ENCODE results near the gene NPFFR1.

NPFFR1 gene

DNA sequence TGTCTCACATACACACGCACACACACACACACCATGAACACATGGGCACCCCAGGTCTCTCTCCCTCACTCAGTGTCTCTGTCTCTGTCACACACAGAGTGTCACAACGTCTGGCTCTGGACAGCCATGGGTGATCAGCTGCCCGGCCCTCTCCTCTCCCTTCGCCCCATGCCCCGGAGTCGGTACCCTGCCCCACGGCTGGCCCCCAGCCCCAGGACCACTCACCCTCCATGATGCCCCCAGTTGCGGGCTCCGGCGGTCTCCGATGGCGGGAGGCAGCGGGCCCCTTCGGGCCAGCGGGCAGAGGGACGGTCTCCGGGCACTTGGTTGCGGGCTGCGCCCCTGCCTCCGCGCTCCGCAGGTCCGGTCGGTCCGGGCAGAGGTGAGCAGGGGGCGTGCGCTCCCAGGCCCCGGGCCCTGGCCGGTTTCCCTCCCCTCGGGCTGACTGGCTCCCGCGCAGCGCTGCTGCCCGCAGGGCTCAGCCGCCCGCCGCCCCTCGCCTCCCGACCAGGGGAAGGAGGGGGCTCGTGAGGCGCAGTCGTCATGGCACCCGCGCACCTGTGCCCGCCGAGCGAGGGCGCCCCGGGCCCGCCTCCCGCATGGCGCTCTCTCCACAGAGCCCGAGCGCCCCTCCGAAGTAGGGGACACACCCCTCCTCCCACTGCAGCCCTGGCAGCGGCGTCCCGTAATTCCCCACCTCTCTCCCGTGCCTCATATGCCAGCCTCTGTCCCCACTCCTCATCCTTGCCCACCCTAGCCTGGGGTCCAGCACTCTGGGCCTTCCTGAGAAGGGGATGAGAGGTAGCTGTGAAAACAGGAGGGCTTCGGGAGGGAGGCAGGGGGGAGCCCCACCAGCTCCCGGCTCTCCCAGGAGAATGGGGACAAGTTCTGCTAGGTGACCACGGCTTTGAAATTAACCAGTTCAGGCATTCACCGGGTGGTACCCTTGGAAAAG lies at the start of gene NPFFR1:
NPFFR1 (minus strand) TSS at position 560 of the 955 bp plus-strand sequence; CDS start at position 232, 328 bp downstream.
- Mint-ChIP-seq H3K4me1 (ENCODE audit: low read depth) (peaks cover 53% of the 10 kb centered on the region), H3K27me3 (peaks cover 62% of the 10 kb centered on the region), H3K4me3 (peak within 1 kb of the TSS; percentile 47), H3K9me3 (no peaks in the 10 kb centered on the region), H3K27ac (peak within 1 kb of the TSS; percentile 59), H3K36me3 (ENCODE audit: low read depth) (no peaks in the 10 kb centered on the region)
- intact Hi-C loops (cut with micrococcal nuclease), result loop anchor here (5.0 kb wide), 1 partner anchor 69 kb away; no protein-coding TSS in a partner anchor

DNA sequence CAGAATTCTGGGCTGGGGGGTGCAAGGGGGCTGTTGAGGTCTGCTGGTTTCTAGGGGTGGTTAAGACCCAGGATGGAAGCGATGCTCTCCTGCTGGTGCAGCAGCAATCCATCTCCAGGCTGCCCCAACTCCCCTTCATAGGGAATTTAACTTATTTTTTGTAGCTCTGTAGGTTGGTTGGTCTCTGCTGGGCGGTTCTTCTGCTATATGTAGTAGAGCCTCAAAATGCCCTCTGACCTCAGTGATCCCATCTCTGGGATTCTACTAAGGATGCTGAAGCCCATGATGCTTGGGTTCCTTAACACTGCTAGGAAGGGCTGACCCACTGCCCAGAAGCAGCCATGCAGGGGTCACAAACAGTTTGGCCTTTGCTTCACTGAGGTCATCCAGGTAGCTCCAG lies 49.5 kb upstream of the NPFFR1 start:
- Mint-ChIP-seq H3K4me3 (no peak overlapping the region), H3K9me3 (peaks cover 12% of the 10 kb centered on the region), H3K36me3 (ENCODE audit: low read depth) (peaks cover 6% of the 10 kb centered on the region), H3K4me1 (ENCODE audit: low read depth) (peaks cover 57% of the 10 kb centered on the region), H3K27me3 (peaks cover 97% of the 10 kb centered on the region), H3K27ac (no peak overlapping the region)
- intact Hi-C loops (cut with micrococcal nuclease), result no loop called here

- Mint-ChIP-seq H3K36me3 (ENCODE audit: low read depth) (peaks cover 6% of the 10 kb centered on the region), H3K4me1 (ENCODE audit: low read depth) (peaks cover 54% of the 10 kb centered on the region), H3K9me3 (peaks cover 11% of the 10 kb centered on the region), H3K27ac (no peak overlapping the region), H3K4me3 (no peak overlapping the region), H3K27me3 (peaks cover 96% of the 10 kb centered on the region)
- intact Hi-C loops (cut with micrococcal nuclease), result no loop called here
Measured at GRCh38 chr10:70331486-70332268, 47.9 kb upstream of the NPFFR1 start.

DNA sequence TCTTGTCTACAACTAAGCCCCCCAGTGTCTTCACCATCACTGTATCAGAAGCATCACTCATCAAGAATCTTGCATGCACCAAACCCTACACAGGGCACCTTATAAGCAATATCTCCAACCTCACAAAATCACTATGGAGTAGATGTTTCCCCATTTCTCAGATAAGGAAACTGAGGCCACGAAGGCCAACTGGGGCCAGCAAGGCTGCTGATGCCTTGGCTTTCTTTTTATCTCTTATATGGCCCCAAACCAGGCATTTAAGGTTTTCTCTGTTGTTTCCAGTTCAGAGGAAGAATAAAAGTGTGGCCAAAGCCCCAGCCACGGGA lies 47.3 kb upstream of the NPFFR1 start:
- peaks cover under 1% of the 10 kb centered on the region for H3K36me3 Mint-ChIP-seq (ENCODE audit: low read depth)
- peaks cover 5% of the 10 kb centered on the region for H3K9me3 Mint-ChIP-seq
- peaks cover 96% of the 10 kb centered on the region for H3K27me3 Mint-ChIP-seq

GRCh38 chr10:70330671-70331070 lies 46.9 kb upstream of the NPFFR1 start:
- H3K9me3 Mint-ChIP-seq, result peaks cover under 1% of the 10 kb centered on the region
- peaks cover 47% of the 10 kb centered on the region for H3K4me1 Mint-ChIP-seq (ENCODE audit: low read depth)
- intact Hi-C loops (cut with micrococcal nuclease), result no loop called here
- no peak overlapping the region for H3K27ac Mint-ChIP-seq
- H3K27me3 Mint-ChIP-seq, result peaks cover 96% of the 10 kb centered on the region
- H3K4me3 Mint-ChIP-seq, result no peak overlapping the region
- H3K36me3 Mint-ChIP-seq (ENCODE audit: low read depth), result no peaks in the 10 kb centered on the region

More for the DNA sequence above, 47.3 kb upstream of the NPFFR1 start:
- no peak overlapping the region for H3K27ac Mint-ChIP-seq
- H3K4me3 Mint-ChIP-seq, result no peak overlapping the region
- intact Hi-C loops (cut with micrococcal nuclease), result no loop called here
- peaks cover 52% of the 10 kb centered on the region for H3K4me1 Mint-ChIP-seq (ENCODE audit: low read depth)

DNA sequence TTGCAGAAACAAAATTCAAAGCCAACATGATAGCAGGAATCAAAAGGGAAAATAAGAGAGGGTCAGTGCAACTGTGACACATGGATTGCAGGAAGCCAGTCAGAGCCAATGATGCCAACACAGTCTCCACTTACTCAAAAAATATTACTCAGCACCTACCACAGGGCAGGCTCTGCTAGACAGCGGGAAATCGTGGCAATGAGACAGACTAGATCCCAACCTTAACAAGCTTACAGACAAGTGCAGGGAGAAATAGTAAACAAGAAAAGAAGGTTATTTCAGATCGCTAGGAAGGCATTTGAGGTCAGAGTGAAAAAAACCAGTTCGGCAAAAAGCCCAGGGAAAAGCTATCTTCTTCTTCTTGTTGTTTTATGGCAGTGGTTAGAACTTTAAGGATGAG lies 45.2 kb upstream of the NPFFR1 start:
- H3K36me3 Mint-ChIP-seq (ENCODE audit: low read depth), result no peaks in the 10 kb centered on the region
- intact Hi-C loops (cut with micrococcal nuclease), result no loop called here
- H3K27me3 Mint-ChIP-seq, result peaks cover 96% of the 10 kb centered on the region
- no peak overlapping the region for H3K27ac Mint-ChIP-seq
- peaks cover 40% of the 10 kb centered on the region for H3K4me1 Mint-ChIP-seq (ENCODE audit: low read depth)
- no peak overlapping the region for H3K4me3 Mint-ChIP-seq
- H3K9me3 Mint-ChIP-seq, result no peaks in the 10 kb centered on the region

DNA sequence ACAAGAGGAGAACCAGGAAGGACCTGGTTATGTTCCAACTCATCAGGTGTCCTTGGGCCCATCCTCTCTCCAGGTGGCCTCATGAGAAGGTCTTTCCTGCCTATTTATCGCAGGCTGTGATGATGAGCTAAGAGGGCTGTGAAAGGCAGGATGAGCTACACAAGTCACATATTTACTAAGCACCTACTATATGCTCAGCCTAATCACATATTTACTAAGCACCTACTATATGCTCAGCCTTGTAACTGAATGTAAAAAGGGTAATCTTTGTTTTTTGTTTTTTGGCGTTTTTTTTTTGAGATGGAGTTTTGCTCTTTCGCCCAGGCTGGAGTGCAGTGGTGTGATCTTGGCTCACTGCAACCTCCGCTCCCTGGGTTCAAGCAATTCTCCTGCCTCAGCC lies 44.2 kb upstream of the NPFFR1 start:
- no peaks in the 10 kb centered on the region for H3K36me3 Mint-ChIP-seq (ENCODE audit: low read depth)
- H3K27me3 Mint-ChIP-seq, result peaks cover 96% of the 10 kb centered on the region
- H3K9me3 Mint-ChIP-seq, result no peaks in the 10 kb centered on the region
- H3K4me1 Mint-ChIP-seq (ENCODE audit: low read depth), result peaks cover 46% of the 10 kb centered on the region
- no peak overlapping the region for H3K4me3 Mint-ChIP-seq
- H3K27ac Mint-ChIP-seq, result no peak overlapping the region
- intact Hi-C loops (cut with micrococcal nuclease), result no loop called here

GRCh38 chr10:70324951-70325781 lies 41.4 kb upstream of the NPFFR1 start:
- peaks cover 23% of the 10 kb centered on the region for H3K4me1 Mint-ChIP-seq (ENCODE audit: low read depth)
- intact Hi-C loops (cut with micrococcal nuclease), result no loop called here
- no peaks in the 10 kb centered on the region for H3K36me3 Mint-ChIP-seq (ENCODE audit: low read depth)
- H3K9me3 Mint-ChIP-seq, result no peaks in the 10 kb centered on the region
- H3K27me3 Mint-ChIP-seq, result peaks cover 97% of the 10 kb centered on the region
- no peak overlapping the region for H3K4me3 Mint-ChIP-seq
- H3K27ac Mint-ChIP-seq, result no peak overlapping the region

GRCh38 chr10:70324339-70324861 lies 40.6 kb upstream of the NPFFR1 start:
- Mint-ChIP-seq H3K27me3 (peaks cover 96% of the 10 kb centered on the region), H3K9me3 (no peaks in the 10 kb centered on the region), H3K4me1 (ENCODE audit: low read depth) (peaks cover 23% of the 10 kb centered on the region), H3K27ac (no peak overlapping the region), H3K4me3 (no peak overlapping the region), H3K36me3 (ENCODE audit: low read depth) (no peaks in the 10 kb centered on the region)
- intact Hi-C loops (cut with micrococcal nuclease), result no loop called here

- no peak overlapping the region for H3K4me3 Mint-ChIP-seq
- H3K36me3 Mint-ChIP-seq (ENCODE audit: low read depth), result no peaks in the 10 kb centered on the region
- no peak overlapping the region for H3K27ac Mint-ChIP-seq
- intact Hi-C loops (cut with micrococcal nuclease), result no loop called here
- H3K9me3 Mint-ChIP-seq, result no peaks in the 10 kb centered on the region
- peaks cover 18% of the 10 kb centered on the region for H3K4me1 Mint-ChIP-seq (ENCODE audit: low read depth)
- H3K27me3 Mint-ChIP-seq, result peaks cover 96% of the 10 kb centered on the region
Measured at GRCh38 chr10:70323697-70324338, 40.0 kb upstream of the NPFFR1 start.

- no peaks in the 10 kb centered on the region for H3K9me3 Mint-ChIP-seq
- H3K4me1 Mint-ChIP-seq (ENCODE audit: low read depth), result peaks cover 18% of the 10 kb centered on the region
- no peak overlapping the region for H3K4me3 Mint-ChIP-seq
- H3K27ac Mint-ChIP-seq, result no peak overlapping the region
- intact Hi-C loops (cut with micrococcal nuclease), result no loop called here
- no peaks in the 10 kb centered on the region for H3K36me3 Mint-ChIP-seq (ENCODE audit: low read depth)
- peaks cover 91% of the 10 kb centered on the region for H3K27me3 Mint-ChIP-seq
Measured at GRCh38 chr10:70323138-70323696, 39.4 kb upstream of the NPFFR1 start.

- Mint-ChIP-seq H3K4me1 (ENCODE audit: low read depth) (peaks cover 23% of the 10 kb centered on the region), H3K4me3 (no peak overlapping the region), H3K36me3 (ENCODE audit: low read depth) (no peaks in the 10 kb centered on the region), H3K27me3 (peaks cover 91% of the 10 kb centered on the region), H3K9me3 (no peaks in the 10 kb centered on the region), H3K27ac (no peak overlapping the region)
- intact Hi-C loops (cut with micrococcal nuclease), result no loop called here
Measured at GRCh38 chr10:70321897-70322890, 38.4 kb upstream of the NPFFR1 start.

All from dendritic cell treated with granulocyte-macrophage colony-stimulating factor and Interleukin-4, amounts not matched to agents 40 ng/mL and 50 ng/mL, for 4 days (primary cell).